Stimulated activated CD4-positive, alpha-beta T cell treated with anti-CD3 and anti-CD28 coated beads, Interleukin-2, amount 100 ng/mL, for 48 hours (primary cell): Measurements from ENCODE around the gene SCARB1.
"Not testable (repeated sequence)": the region's sequence is repeated elsewhere in the genome, so short reads cannot be mapped to it uniquely, and the experiment has no call there.

Experiments used
- DNase-seq, 2 donors: peaks; one replicate each; pipeline ENCODE4 v3.0.0-alpha.2; 2020

SCARB1 gene, protein sequence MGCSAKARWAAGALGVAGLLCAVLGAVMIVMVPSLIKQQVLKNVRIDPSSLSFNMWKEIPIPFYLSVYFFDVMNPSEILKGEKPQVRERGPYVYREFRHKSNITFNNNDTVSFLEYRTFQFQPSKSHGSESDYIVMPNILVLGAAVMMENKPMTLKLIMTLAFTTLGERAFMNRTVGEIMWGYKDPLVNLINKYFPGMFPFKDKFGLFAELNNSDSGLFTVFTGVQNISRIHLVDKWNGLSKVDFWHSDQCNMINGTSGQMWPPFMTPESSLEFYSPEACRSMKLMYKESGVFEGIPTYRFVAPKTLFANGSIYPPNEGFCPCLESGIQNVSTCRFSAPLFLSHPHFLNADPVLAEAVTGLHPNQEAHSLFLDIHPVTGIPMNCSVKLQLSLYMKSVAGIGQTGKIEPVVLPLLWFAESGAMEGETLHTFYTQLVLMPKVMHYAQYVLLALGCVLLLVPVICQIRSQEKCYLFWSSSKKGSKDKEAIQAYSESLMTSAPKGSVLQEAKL

GRCh38 chr12:124863416-124864325 is at the start of gene SCARB1:
TSS of gene SCARB1 (minus strand) at chr12:124863864. CDS start at chr12:124863720, 144 bp downstream.
- DNase-seq = peak; percentile 64 to 80

- not testable (repeated sequence) for DNase-seq
Measured at GRCh38 chr12:124912529-124913287, 49.0 kb upstream of the SCARB1 start.

- not testable (repeated sequence) for DNase-seq
Measured at GRCh38 chr12:124911521-124911920, 47.9 kb upstream of the SCARB1 start.

DNA sequence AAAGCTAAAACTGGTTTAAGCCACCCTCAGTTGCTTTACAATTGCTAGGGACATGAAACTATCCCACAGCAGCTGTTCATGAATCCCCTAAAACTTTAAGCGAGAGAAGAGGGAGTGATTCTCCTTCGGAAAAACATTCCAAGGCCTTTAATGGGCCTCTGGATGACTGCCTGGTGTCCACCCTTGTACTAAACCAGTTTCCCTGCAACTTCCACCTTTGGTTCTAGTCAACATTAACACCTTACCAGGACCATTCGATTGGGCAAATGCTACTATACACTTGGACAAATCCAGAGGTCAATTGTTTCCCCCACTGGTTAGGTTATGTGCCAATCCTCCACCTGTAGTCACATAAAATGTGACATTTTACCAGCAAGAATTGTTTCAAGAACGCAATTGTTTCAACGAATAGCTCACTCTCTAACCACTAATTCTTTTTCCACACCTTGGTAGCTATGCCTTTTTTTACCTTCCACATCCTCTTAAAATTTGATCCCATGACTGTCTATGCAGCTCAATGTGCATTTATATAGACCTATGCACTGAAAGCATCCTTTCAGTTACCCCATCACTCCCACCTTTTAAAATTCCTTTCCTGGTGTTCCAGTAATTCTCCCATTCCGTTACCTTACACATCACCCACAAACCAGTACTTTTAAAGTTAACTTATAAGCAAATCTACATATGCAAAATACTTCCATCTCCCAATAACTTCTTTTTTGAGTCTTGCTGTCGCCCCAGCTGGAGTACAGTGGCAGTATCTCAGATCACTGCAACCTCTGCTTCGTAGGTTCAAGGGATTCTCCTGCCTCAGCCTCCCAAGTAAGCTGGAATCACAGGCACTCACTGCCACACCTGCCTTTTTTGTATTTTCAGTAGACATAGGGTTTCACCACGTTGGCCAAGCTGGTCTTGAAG is 47.2 kb upstream of the SCARB1 start:
- no peak for DNase-seq

DNA sequence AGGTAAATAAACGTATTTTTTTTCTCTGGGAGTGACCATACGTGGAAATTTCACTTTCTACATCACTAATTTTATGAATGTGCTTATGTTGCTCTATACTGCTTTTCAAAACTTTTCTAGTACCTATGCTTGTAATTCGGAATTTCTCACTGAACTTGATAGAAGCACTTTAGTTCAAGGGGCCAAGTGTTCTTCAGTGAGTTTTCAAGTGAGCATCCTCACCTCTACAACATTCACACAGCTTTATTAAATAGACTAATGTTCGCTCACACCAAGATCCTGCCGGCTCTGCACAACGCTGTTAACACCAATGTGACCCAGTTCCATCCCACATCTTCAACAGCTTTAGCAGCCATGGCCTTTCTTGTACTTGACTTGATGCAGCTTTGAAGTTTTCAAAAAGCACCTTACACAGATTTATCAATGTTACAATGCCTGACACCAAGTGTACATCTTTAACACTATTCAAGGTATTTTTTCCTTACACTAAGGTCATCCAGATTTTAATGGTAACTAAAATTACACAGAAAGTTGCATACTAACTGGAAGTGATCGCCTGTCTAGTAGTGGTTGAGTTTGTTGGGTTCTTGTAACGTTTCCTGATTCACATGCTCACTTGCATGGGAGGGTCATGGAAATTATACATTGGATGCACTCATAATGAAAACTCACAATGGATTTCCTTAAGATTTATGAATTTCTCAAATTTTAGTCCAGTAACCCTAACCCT is 46.3 kb upstream of the SCARB1 start:
- no peak for DNase-seq

DNA sequence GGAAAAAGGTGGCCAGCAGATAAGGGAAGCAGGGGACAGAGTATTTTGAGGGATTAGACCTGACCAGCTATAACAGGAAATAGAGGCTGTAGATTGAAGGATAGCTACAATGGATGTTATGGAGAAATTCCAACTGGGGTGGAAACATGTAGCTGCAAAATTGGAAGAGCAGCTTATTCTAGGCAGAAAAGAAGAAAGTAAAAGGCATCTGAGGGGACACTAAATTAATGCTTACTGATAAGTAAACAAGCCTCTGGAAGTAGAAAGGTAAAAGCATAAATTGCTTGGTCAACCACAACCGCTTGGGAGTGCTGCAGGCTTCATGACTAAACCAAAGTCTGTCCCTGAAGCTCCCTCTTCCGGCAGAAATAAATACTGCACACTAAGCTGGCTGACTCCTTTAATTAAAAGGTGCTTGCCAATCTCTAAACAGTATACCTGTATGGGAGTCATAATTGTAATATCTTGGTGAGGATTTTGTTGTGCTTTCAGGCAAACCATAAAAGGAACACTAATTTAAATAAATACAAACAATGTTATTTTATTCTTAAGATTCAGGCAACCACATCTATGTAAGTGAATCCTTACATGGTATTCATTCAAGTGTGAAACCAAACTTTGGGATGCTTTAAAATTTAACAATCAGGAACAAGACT is 43.1 kb upstream of the SCARB1 start:
- DNase-seq = peak; percentile 90 to 95

- no peak for DNase-seq
Measured at GRCh38 chr12:124904306-124905098, 40.8 kb upstream of the SCARB1 start.

DNA sequence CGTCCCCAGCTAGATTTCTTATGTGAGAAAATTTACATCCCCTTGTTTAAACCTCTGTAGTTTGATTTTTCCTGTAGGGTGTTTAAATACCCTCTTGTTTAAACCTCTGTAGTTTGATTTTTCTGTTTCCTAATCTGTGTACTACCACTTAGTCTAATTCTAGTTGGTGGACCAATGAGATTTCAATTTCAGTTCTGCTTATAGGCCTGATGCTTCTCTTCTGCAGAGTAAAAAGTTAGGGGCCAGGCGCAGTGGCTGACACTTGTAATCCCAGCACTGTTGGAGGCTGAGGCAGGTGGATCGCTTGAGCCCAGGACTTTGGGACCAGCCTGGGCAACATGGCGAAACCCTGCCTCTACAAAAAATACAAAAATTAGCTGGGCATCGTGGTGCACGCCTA is 39.3 kb upstream of the SCARB1 start:
- no peak for DNase-seq

GRCh38 chr12:124901003-124901402 is 37.3 kb upstream of the SCARB1 start:
- DNase-seq = no peak

- DNase-seq = not testable (repeated sequence)
Measured at GRCh38 chr12:124900345-124900795, 36.7 kb upstream of the SCARB1 start.

DNA sequence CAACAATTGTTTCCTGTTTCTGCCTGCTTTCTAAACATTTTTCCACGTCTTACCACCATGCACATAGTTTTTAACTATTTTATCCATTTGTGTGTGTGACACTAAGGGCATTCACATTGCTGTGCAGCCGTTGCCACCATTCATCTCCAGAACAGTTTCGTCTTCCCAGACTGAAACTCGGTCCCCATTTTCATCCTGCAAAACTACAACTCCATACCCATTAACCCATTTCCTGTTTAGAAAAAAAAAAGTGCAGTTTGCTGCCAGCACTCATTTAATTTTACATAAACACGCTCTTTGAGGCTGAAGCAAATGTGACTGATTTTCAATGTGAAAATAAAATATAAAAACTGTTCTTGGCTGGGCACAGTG is 35.2 kb upstream of the SCARB1 start:
- no peak for DNase-seq

- DNase-seq = peak in 1 of 2 donors; percentile 54
Measured at GRCh38 chr12:124898200-124898922, 34.7 kb upstream of the SCARB1 start.

GRCh38 chr12:124896461-124896860 is 32.8 kb upstream of the SCARB1 start:
- no peak for DNase-seq

DNA sequence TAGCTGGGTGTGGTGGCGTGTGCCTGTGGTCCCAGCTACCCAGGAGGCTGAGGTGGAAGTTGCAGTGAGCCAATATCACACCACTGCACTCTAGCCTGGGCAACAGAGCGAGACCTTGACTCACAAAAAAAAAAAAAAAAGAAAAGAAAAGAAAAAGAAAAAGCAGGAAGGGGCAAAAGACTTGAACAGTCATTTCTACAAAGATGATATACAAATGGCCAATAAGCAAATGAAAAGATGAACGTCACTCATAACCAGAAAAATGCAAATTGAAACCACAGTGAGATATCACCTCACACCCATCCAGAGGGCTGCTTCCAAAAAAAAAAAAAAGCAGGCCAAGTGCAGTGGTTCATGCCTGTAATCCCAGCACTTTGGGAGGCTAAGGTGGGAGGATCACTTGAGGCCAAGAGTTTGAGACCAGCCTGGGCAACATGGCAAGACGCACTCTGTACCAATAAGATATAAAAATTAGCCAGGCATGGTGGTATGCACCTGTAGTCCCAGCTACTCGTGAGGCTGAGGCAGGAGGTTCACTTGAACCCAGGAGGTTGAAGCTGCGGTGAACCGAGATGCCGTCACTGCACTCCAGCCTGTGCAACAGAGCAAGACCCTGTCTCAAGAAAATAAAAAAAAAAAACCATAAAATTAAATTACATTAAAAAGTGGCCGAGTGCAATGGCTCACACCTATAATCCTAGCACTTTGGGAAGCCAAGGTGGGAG is 30.3 kb upstream of the SCARB1 start:
- no peak for DNase-seq

- DNase-seq = no peak
Measured at GRCh38 chr12:124888260-124888659, 24.6 kb upstream of the SCARB1 start.

GRCh38 chr12:124887766-124888165 is 24.1 kb upstream of the SCARB1 start:
- not testable (repeated sequence) for DNase-seq

GRCh38 chr12:124884587-124885438 is 21.1 kb upstream of the SCARB1 start:
- no peak for DNase-seq
